Astrocyte (in vitro differentiated cells and primary cell): ENCODE data around the gene GLCCI1.

Experiments used
- CTCF ChIP-seq: IDR thresholded peaks from 2 replicates; pipeline ENCODE4 v1.5.1; 2011; ENCODE audit warnings: low read depth, mild to moderate bottlenecking, inconsistent platforms, low read length, moderate library complexity; ENCODE audit not compliant: insufficient read depth
- EZH2 ChIP-seq: IDR thresholded peaks from 2 replicates; pipeline ENCODE4 v1.6.1; 2012; ENCODE audit warnings: mild to moderate bottlenecking, low read length, inconsistent platforms; ENCODE audit not compliant: insufficient read depth

GRCh38 chr7:8114175-8114574, 145.6 kb downstream of the GLCCI1 start:
- TF ChIP-seq CTCF (no peak), EZH2 (no peak)
